K562 (cell line): ENCODE results near the gene LY6G6C. TPM values are rescaled to one million over a fixed set of nuclear protein-coding genes. Genes with fewer than 3 reads are reported as not detected.
A peak's percentile ranks its signal among the peaks of the same experiment; 100 is the strongest.

Experiments used
- ATF4 ChIP-seq: fragments of 450-650 bp; formaldehyde crosslinking; IDR thresholded peaks from 2 replicates; pipeline ENCODE4 v1.4.0; 2022; ENCODE audit warnings: mild to moderate bottlenecking, moderate library complexity
- EHMT2 ChIP-seq: fragments of 450-650 bp; IDR thresholded peaks from 2 replicates; pipeline ENCODE4 v1.6.1; 2018; ENCODE audit warnings: antibody characterized with exemption
- ELK3 ChIP-seq: fragments of 450-650 bp; formaldehyde crosslinking; IDR thresholded peaks from 2 replicates; pipeline ENCODE4 v1.4.0; 2020; ENCODE audit warnings: mild to moderate bottlenecking
- MAX ChIP-seq: sonication (generic); formaldehyde crosslinking; IDR thresholded peaks from 2 replicates; pipeline ENCODE4 v1.9.0; 2022; ENCODE audit warnings: mild to moderate bottlenecking, missing genetic modification reagents
- MEIS2 ChIP-seq: fragments of 450-650 bp; IDR thresholded peaks from 2 replicates; pipeline ENCODE4 v1.6.1; 2014; ENCODE audit warnings: mild to moderate bottlenecking; ENCODE audit not compliant: partially characterized antibody
- NR2C2 ChIP-seq, 2 experiments: fragments of 200-800 bp in 1 of 2; sonication (Bioruptor generic) in 1 of 2; sonication (generic) in 1 of 2; formaldehyde crosslinking in 1 of 2; IDR thresholded peaks; 2 replicates each; pipeline versions ENCODE4 v1.6.1 to v1.8.0; 2016 to 2022; ENCODE audit warnings: mild to moderate bottlenecking in 1 of 2, missing compliant biosample characterization in 1 of 2, missing genetic modification characterization in 1 of 2, missing genetic modification reagents in 1 of 2
- POLR2A ChIP-seq: fragments of 450-650 bp; conservative IDR thresholded peaks from 2 replicates; pipeline ENCODE4 v1.6.1; 2016
- RREB1 ChIP-seq: fragments of 250-450 bp; sonication (Bioruptor Pico); IDR thresholded peaks from 2 replicates; pipeline ENCODE4 v1.4.0; 2020
- SREBF1 ChIP-seq: fragments of 150-350 bp; IDR thresholded peaks from 2 replicates; pipeline ENCODE4 v1.6.1; 2014; ENCODE audit warnings: antibody characterized with exemption, low read depth, low read length, borderline replicate concordance
- TEAD2 ChIP-seq: fragments of 450-650 bp; IDR thresholded peaks from 2 replicates; pipeline ENCODE4 v1.6.1; 2016; ENCODE audit warnings: missing genetic modification characterization, control low read depth, missing compliant biosample characterization
- ZNF253 ChIP-seq: fragments of 250-450 bp; sonication (Bioruptor Pico); conservative IDR thresholded peaks from 2 replicates; pipeline ENCODE4 v1.6.1; 2021; ENCODE audit warnings: mild to moderate bottlenecking
- ZNF57 ChIP-seq: fragments of 450-650 bp; formaldehyde crosslinking; IDR thresholded peaks from 2 replicates; pipeline ENCODE4 v1.4.0; 2020; ENCODE audit warnings: mild to moderate bottlenecking, moderate library complexity
- ZNF586 ChIP-seq: fragments of 450-650 bp; formaldehyde crosslinking; conservative IDR thresholded peaks from 2 replicates; pipeline ENCODE4 v1.4.0; 2020; ENCODE audit warnings: mild to moderate bottlenecking, moderate library complexity
- polyA plus RNA-seq, 8 experiments: library from polyadenylated mRNA; depleted of rRNA in 4 of 8; stranded (reverse) in 5 of 8; unstranded in 3 of 8; fragments of >200 nt; fragmentation: Nextera tagmentation in 2 of 8; fragmentation: Illumina TruSeq in 1 of 8; extraction: Ambion mirVana in 2 of 8; extraction: Trizol in 1 of 8; gene quantifications; 2 replicates each; pipeline versions ENCODE4 v1.2.1 to v1.2.3, GENCODE V29; 2011 to 2014; ENCODE audit warnings: inconsistent platforms in 1 of 8, missing spikeins in 1 of 8
- total RNA-seq, 7 experiments: library from RNA; depleted of rRNA in 6 of 7; stranded (reverse); fragments of >200 nt in 6 of 7; fragmentation: Illumina TruSeq in 2 of 7; extraction: Trizol in 2 of 7; gene quantifications; 2 replicates each; pipeline versions ENCODE4 v1.2.1 to v1.2.3, GENCODE V29; 2011 to 2021; ENCODE audit warnings: low replicate concordance in 1 of 7

LY6G6C gene
- total and polyA plus RNA-seq, 9 of the 15 experiments (the other 6 are each of a cell fraction or from before 2014, with no cell fraction given) = 0.06 to 0.20 TPM; not detected in 7

- peak; percentile 55; the same call in 1 of the 2 replicates for TF ChIP-seq RREB1 (CRISPR knock-in tag)
- TF ChIP-seq ATF4 = peak; percentile 25
- TF ChIP-seq TEAD2 (tag) = 0 out of 2 replicates have a peak, but pooled peaks have one; percentile 15
- TF ChIP-seq SREBF1 = peak; percentile 61; the same call in 1 of the 2 replicates
- 0 out of 2 replicates have a peak, but pooled peaks have one; percentile 38 for TF ChIP-seq NR2C2 (CRISPR knock-in tag; IDR thresholded peaks at IDR 0.05)
- TF ChIP-seq NR2C2 (tag; IDR thresholded peaks at IDR 0.05) = no peak
- TF ChIP-seq MAX (CRISPR knock-in tag) = peak; percentile 12; the same call in 1 of the 2 replicates
- no peak for TF ChIP-seq ZNF253 (CRISPR knock-in tag)
- peak; percentile 63 for TF ChIP-seq ZNF57 (CRISPR knock-in tag)
- peak; percentile 7; the same call in 1 of the 2 replicates for TF ChIP-seq ZNF586 (CRISPR knock-in tag)
- peak; percentile 96 for TF ChIP-seq POLR2A
- TF ChIP-seq ELK3 = no peak
- peak; percentile 72 for TF ChIP-seq EHMT2
- TF ChIP-seq MEIS2 = no peak
Observed at GRCh38 chr6:31737991-31738979, 16.7 kb upstream of the LY6G6C start (continued).
